Lower leg skin (tissue), 3 donors: ENCODE data around the gene GIN1.

Source experiments
- POLR2A ChIP-seq, 2 donors: fragments of 450-650 bp; IDR thresholded peaks; one replicate each; pipeline ENCODE4 v1.6.1; 2016 to 2017; ENCODE audit warnings: antibody characterized with exemption in 2 of 2, mild to moderate bottlenecking in 1 of 2, moderate library complexity in 1 of 2
- TF ChIP-seq, protein P1 (sequence below), 3 donors: fragments of 450-650 bp; IDR thresholded peaks; one replicate each; pipeline ENCODE4 v1.5.1; 2016; ENCODE audit warnings: antibody characterized with exemption in 3 of 3, mild to moderate bottlenecking in 3 of 3, moderate library complexity in 2 of 3

DNA sequence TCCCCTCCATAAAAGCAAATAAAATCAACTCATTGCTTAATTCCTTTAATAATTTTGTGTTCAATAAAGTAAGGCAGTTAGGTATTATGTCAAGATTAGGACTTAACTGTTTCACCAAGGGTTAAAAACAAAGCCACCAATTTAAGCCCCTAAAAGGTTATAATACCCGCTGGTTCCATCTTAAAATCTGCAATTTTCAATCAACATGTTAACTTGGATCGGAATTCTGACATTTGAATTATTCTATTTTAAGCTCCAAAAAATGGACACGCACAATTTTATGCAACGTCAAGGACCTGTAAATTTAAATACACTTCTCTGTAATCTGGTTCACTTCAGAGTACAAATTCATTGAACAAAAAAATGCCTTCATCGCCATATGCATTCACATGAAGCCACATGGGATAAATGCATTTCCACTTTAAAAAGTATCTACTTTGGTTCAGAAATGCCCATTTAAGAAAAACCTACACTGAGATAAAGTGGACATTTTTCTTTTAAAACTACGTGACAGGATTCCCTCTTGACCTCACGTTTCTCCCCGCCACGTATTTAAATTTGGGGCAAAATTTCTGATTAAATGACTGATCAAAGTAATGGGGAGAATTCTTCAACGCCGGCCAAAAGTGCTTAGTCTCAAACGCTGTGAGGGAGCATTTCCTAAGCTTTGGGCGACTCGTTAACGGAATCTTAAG lies 721 bp downstream of the GIN1 start:
- no peak for TF ChIP-seq POLR2A (IDR thresholded peaks at IDR 0.05)
- TF ChIP-seq, protein P1, sequence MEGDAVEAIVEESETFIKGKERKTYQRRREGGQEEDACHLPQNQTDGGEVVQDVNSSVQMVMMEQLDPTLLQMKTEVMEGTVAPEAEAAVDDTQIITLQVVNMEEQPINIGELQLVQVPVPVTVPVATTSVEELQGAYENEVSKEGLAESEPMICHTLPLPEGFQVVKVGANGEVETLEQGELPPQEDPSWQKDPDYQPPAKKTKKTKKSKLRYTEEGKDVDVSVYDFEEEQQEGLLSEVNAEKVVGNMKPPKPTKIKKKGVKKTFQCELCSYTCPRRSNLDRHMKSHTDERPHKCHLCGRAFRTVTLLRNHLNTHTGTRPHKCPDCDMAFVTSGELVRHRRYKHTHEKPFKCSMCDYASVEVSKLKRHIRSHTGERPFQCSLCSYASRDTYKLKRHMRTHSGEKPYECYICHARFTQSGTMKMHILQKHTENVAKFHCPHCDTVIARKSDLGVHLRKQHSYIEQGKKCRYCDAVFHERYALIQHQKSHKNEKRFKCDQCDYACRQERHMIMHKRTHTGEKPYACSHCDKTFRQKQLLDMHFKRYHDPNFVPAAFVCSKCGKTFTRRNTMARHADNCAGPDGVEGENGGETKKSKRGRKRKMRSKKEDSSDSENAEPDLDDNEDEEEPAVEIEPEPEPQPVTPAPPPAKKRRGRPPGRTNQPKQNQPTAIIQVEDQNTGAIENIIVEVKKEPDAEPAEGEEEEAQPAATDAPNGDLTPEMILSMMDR (IDR thresholded peaks at IDR 0.05): no peak
